HEK293 (cell line): ENCODE results near the gene CCDC61.

Source experiments
- HOXA7 ChIP-seq: sonication (generic); formaldehyde crosslinking; IDR thresholded peaks from 2 replicates; pipeline ENCODE4 v1.8.1; 2022; ENCODE audit warnings: missing genetic modification reagents, borderline replicate concordance
- HOXC10 ChIP-seq: sonication (generic); formaldehyde crosslinking; IDR thresholded peaks from 2 replicates; pipeline ENCODE4 v1.8.1; 2023; ENCODE audit warnings: mild to moderate bottlenecking, missing genetic modification reagents
- KLF1 ChIP-seq: fragments of 450-650 bp; formaldehyde crosslinking; IDR thresholded peaks from 2 replicates; pipeline ENCODE4 v1.5.1; 2016; ENCODE audit warnings: missing biosample characterization, missing genetic modification characterization
- KLF16 ChIP-seq: fragments of 450-650 bp; formaldehyde crosslinking; IDR thresholded peaks from 2 replicates; pipeline ENCODE4 v1.5.1; 2017; ENCODE audit warnings: missing biosample characterization, missing genetic modification characterization
- MYNN ChIP-seq: fragments of 450-650 bp; formaldehyde crosslinking; IDR thresholded peaks from 2 replicates; pipeline ENCODE4 v1.5.1; 2016; ENCODE audit warnings: missing biosample characterization, missing genetic modification characterization, borderline replicate concordance
- PBX3 ChIP-seq: sonication (generic); formaldehyde crosslinking; IDR thresholded peaks from 2 replicates; pipeline ENCODE4 v1.8.1; 2022; ENCODE audit warnings: mild to moderate bottlenecking, moderate library complexity, missing genetic modification reagents
- PRDM10 ChIP-seq: fragments of 450-650 bp; formaldehyde crosslinking; IDR thresholded peaks from 2 replicates; pipeline ENCODE4 v1.5.1; 2016; ENCODE audit warnings: missing biosample characterization, missing genetic modification characterization
- ZBTB26 ChIP-seq: fragments of 450-650 bp; formaldehyde crosslinking; optimal IDR thresholded peaks from 2 replicates; pipeline ENCODE3; 2016; ENCODE audit warnings: missing biosample characterization, mild to moderate bottlenecking, missing genetic modification characterization
- ZFP41 ChIP-seq: fragments of 450-650 bp; formaldehyde crosslinking; IDR thresholded peaks from 2 replicates; pipeline ENCODE4 v1.5.1; 2016; ENCODE audit warnings: missing biosample characterization, missing genetic modification characterization, borderline replicate concordance
- ZFP69B ChIP-seq: fragments of 450-650 bp; formaldehyde crosslinking; IDR thresholded peaks from 2 replicates; pipeline ENCODE4 v1.5.1; 2016; ENCODE audit warnings: missing biosample characterization, missing genetic modification characterization
- ZNF138 ChIP-seq: fragments of 450-650 bp; formaldehyde crosslinking; IDR thresholded peaks from 2 replicates; pipeline ENCODE4 v1.5.1; 2016; ENCODE audit warnings: missing biosample characterization, missing genetic modification characterization, borderline replicate concordance
- ZNF155 ChIP-seq: fragments of 450-650 bp; formaldehyde crosslinking; IDR thresholded peaks from 2 replicates; pipeline ENCODE4 v1.5.1; 2016; ENCODE audit warnings: missing biosample characterization, missing genetic modification characterization
- ZNF174 ChIP-seq: fragments of 450-650 bp; formaldehyde crosslinking; IDR thresholded peaks from 2 replicates; pipeline ENCODE4 v1.5.0; 2017; ENCODE audit warnings: missing biosample characterization, mild to moderate bottlenecking, missing genetic modification characterization
- ZNF2 ChIP-seq: fragments of 450-650 bp; formaldehyde crosslinking; IDR thresholded peaks from 2 replicates; pipeline ENCODE4 v1.5.1; 2016; ENCODE audit warnings: missing biosample characterization, missing genetic modification characterization
- ZNF211 ChIP-seq: fragments of 450-650 bp; formaldehyde crosslinking; IDR thresholded peaks from 2 replicates; pipeline ENCODE4 v1.5.1; 2016; ENCODE audit warnings: low read depth, missing biosample characterization, missing genetic modification characterization
- ZNF23 ChIP-seq: fragments of 450-650 bp; formaldehyde crosslinking; IDR thresholded peaks from 2 replicates; pipeline ENCODE4 v1.5.1; 2016; ENCODE audit warnings: missing biosample characterization, missing genetic modification characterization, borderline replicate concordance
- ZNF292 ChIP-seq: fragments of 450-650 bp; formaldehyde crosslinking; IDR thresholded peaks from 2 replicates; pipeline ENCODE4 v1.5.1; 2016; ENCODE audit warnings: low read depth, missing biosample characterization, missing genetic modification characterization, borderline replicate concordance
- ZNF302 ChIP-seq: fragments of 450-650 bp; formaldehyde crosslinking; IDR thresholded peaks from 2 replicates; pipeline ENCODE4 v1.5.1; 2016; ENCODE audit warnings: missing biosample characterization, missing genetic modification characterization, low read depth
- ZNF354C ChIP-seq: fragments of 450-650 bp; formaldehyde crosslinking; IDR thresholded peaks from 2 replicates; pipeline ENCODE4 v1.5.1; 2016; ENCODE audit warnings: missing biosample characterization, missing genetic modification characterization, low read depth, borderline replicate concordance
- ZNF513 ChIP-seq: fragments of 450-650 bp; IDR thresholded peaks from 2 replicates; pipeline ENCODE4 v1.5.1; 2018; ENCODE audit warnings: missing biosample characterization, missing genetic modification characterization
- ZNF521 ChIP-seq: fragments of 450-650 bp; formaldehyde crosslinking; IDR thresholded peaks from 2 replicates; pipeline ENCODE4 v1.5.1; 2017; ENCODE audit warnings: missing biosample characterization, mild to moderate bottlenecking, missing genetic modification characterization
- ZNF585B ChIP-seq: fragments of 450-650 bp; formaldehyde crosslinking; IDR thresholded peaks from 2 replicates; pipeline ENCODE4 v1.5.1; 2016; ENCODE audit warnings: missing biosample characterization, missing genetic modification characterization
- ZNF610 ChIP-seq: fragments of 450-650 bp; formaldehyde crosslinking; IDR thresholded peaks from 2 replicates; pipeline ENCODE4 v1.5.1; 2016; ENCODE audit warnings: missing biosample characterization, missing genetic modification characterization, borderline replicate concordance
- ZNF626 ChIP-seq: fragments of 450-650 bp; sonication (Bioruptor Pico); formaldehyde crosslinking; IDR thresholded peaks from 2 replicates; pipeline ENCODE4 v1.5.1; 2018; ENCODE audit warnings: missing biosample characterization, missing genetic modification characterization, inconsistent platforms
- ZNF654 ChIP-seq: fragments of 450-650 bp; formaldehyde crosslinking; IDR thresholded peaks from 2 replicates; pipeline ENCODE4 v1.5.1; 2016; ENCODE audit warnings: low read depth, missing biosample characterization, missing genetic modification characterization
- ZNF660 ChIP-seq: fragments of 450-650 bp; IDR thresholded peaks from 2 replicates; pipeline ENCODE4 v1.5.1; 2018; ENCODE audit warnings: missing biosample characterization, mild to moderate bottlenecking, missing genetic modification characterization
- ZNF677 ChIP-seq: fragments of 450-650 bp; IDR thresholded peaks from 2 replicates; pipeline ENCODE4 v1.5.0; 2018; ENCODE audit warnings: missing biosample characterization, mild to moderate bottlenecking, missing genetic modification characterization, moderate library complexity
- ZNF701 ChIP-seq: fragments of 450-650 bp; formaldehyde crosslinking; IDR thresholded peaks from 2 replicates; pipeline ENCODE4 v1.5.1; 2016; ENCODE audit warnings: missing biosample characterization, missing genetic modification characterization
- ZNF776 ChIP-seq: fragments of 450-650 bp; formaldehyde crosslinking; IDR thresholded peaks from 2 replicates; pipeline ENCODE4 v1.5.0; 2017; ENCODE audit warnings: missing biosample characterization, missing genetic modification characterization, borderline replicate concordance
- TF ChIP-seq, protein P1 (sequence below): fragments of 450-650 bp; formaldehyde crosslinking; IDR thresholded peaks from 2 replicates; pipeline ENCODE4 v1.5.1; 2016; ENCODE audit warnings: missing biosample characterization, missing genetic modification characterization

Gene CCDC61

DNA sequence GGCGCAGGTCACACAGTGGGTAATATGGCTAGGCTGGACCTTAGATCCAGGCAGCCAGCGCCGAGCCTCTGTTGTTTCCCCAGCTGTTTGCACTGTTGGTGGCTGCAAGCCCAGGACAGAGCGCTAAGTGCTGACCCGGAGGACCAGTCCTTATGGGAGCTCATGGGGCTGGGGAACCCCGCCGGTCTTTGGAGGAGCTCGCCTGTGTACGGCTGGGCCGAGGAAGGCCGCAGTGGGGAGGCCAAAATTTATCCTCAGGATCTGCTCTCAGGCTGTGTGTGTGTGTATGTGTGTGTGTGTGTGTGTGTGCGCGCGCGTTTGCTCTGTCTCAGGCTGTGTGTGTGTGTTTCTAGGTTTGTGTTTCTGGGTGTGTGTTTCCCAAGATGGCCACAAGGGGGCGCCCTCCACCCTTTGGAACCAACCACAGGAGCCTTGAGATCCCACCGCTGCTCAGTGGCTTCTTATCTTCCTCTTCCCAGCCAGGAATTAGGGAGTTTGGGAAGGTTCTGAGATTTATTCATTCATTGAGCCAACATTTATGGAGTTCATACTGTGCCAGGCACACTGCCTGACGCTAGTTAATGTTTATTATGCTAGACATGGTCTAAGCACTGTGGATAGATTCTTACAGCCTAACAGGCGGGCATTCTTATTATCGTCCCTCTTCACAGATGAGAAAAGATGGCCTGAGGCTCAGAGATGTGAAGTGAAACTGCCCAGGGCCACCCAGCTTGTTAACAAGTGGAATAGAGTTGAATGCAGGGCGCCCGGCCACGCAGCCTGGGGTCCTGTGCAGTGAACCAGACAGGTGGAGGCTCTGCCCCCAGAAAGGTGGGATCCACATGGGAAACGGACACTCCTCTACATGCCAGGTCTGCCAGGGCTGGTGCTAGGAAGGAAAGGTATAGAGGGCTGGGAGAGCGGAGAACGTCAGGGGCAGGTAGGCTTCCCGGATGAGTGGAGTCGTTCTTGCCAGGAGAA lies 14.6 kb downstream of the CCDC61 start (continued):
- TF ChIP-seq ZBTB26 (tag by site-specific recombination) (peak; percentile 60), ZNF521 (tag by site-specific recombination) (no peak), ZNF138 (tag by site-specific recombination) (no peak), KLF16 (no peak), ZNF677 (tag by site-specific recombination) (no peak), ZNF513 (no peak), MYNN (tag by site-specific recombination) (no peak), ZNF302 (tag by site-specific recombination) (no peak), ZNF626 (tag by site-specific recombination) (no peak), ZNF174 (no peak), ZNF701 (tag by site-specific recombination) (no peak), ZNF211 (tag by site-specific recombination) (no peak), ZNF2 (tag by site-specific recombination) (0 out of 2 replicates have a peak, but pooled peaks have one; percentile 49), ZNF654 (tag by site-specific recombination) (peak; percentile 51), KLF1 (no peak), ZNF155 (tag by site-specific recombination) (no peak), ZNF585B (tag by site-specific recombination) (no peak), ZFP69B (tag by site-specific recombination) (peak; percentile 56; the same call in 1 of the 2 replicates), ZNF292 (tag by site-specific recombination) (no peak), ZNF776 (tag by site-specific recombination) (no peak), ZNF23 (tag by site-specific recombination) (no peak), ZFP41 (tag by site-specific recombination) (no peak), ZNF354C (tag by site-specific recombination) (no peak), HOXC10 (no peak), PBX3 (CRISPR knock-in tag) (no peak), ZNF660 (tag by site-specific recombination) (peak; percentile 63; the same call in 1 of the 2 replicates), ZNF610 (tag by site-specific recombination) (no peak), PRDM10 (tag by site-specific recombination) (0 out of 2 replicates have a peak, but pooled peaks have one; percentile 36), HOXA7 (no peak)
- TF ChIP-seq, protein P1, sequence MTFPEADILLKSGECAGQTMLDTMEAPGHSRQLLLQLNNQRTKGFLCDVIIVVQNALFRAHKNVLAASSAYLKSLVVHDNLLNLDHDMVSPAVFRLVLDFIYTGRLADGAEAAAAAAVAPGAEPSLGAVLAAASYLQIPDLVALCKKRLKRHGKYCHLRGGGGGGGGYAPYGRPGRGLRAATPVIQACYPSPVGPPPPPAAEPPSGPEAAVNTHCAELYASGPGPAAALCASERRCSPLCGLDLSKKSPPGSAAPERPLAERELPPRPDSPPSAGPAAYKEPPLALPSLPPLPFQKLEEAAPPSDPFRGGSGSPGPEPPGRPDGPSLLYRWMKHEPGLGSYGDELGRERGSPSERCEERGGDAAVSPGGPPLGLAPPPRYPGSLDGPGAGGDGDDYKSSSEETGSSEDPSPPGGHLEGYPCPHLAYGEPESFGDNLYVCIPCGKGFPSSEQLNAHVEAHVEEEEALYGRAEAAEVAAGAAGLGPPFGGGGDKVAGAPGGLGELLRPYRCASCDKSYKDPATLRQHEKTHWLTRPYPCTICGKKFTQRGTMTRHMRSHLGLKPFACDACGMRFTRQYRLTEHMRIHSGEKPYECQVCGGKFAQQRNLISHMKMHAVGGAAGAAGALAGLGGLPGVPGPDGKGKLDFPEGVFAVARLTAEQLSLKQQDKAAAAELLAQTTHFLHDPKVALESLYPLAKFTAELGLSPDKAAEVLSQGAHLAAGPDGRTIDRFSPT (tag by site-specific recombination) = no peak
